Activated naive CD4-positive, alpha-beta T cell treated with anti-CD3 and anti-CD28 coated beads, Interleukin-2, amount 10 ng/mL, durations not matched to agents 7 days and 5 days (primary cell): ENCODE results near the gene DOK1.

Experiments
- CTCF ChIA-PET: fragments of 350-600 bp; sonication (Branson Sonifier 250); formaldehyde crosslinking; loops from one replicate; lab custom pipeline; 2021; ENCODE audit warnings: antibody characterized with exemption; lab: Charles Lee
- DNase-seq: peaks from one replicate; pipeline ENCODE4 v3.0.0-alpha.2; 2020
- H3K27ac Mint-ChIP-seq: one replicate; pipeline ENCODE4 v1.8.0; 2021; ENCODE audit warnings: mild to moderate bottlenecking, moderate library complexity, mixed read lengths
- H3K27me3 Mint-ChIP-seq: one replicate; pipeline ENCODE4 v1.8.0; 2021; ENCODE audit warnings: mild to moderate bottlenecking, mixed read lengths
- H3K36me3 Mint-ChIP-seq: one replicate; pipeline ENCODE4 v1.8.0; 2021; ENCODE audit warnings: mixed read lengths
- H3K4me1 Mint-ChIP-seq: one replicate; pipeline ENCODE4 v1.8.0; 2021; ENCODE audit warnings: mixed read lengths
- H3K4me3 Mint-ChIP-seq: one replicate; pipeline ENCODE4 v1.8.0; 2021; ENCODE audit warnings: mild to moderate bottlenecking, moderate library complexity, mixed read lengths
- H3K9me3 Mint-ChIP-seq: one replicate; pipeline ENCODE4 v1.8.0; 2021; ENCODE audit warnings: mixed read lengths

The DOK1 gene

GRCh38 chr2:74573747-74574562 lies 19.4 kb downstream of the DOK1 start:
- Mint-ChIP-seq H3K9me3 (no peaks in the 10 kb centered on the region), H3K27me3 (no peaks in the 10 kb centered on the region), H3K4me1 (peaks cover 29% of the 10 kb centered on the region), H3K27ac (peak overlapping the region; percentile 85), H3K4me3 (peak overlapping the region; percentile 54), H3K36me3 (peaks cover 4% of the 10 kb centered on the region)
- CTCF ChIA-PET, result interaction anchor here (1.0 to 7.5 kb wide), 2 partner anchors 13 to 91 kb away, joined by 3 to 62 read pairs; partner anchors contain the start of genes CCDC142 and TTC31
- peak; percentile 54 for DNase-seq

GRCh38 chr2:74575320-74575719 lies 20.8 kb downstream of the DOK1 start:
- Mint-ChIP-seq H3K27me3 (no peaks in the 10 kb centered on the region), H3K36me3 (peaks cover 4% of the 10 kb centered on the region), H3K4me3 (no peak overlapping the region), H3K9me3 (no peaks in the 10 kb centered on the region), H3K4me1 (peaks cover 29% of the 10 kb centered on the region), H3K27ac (no peak overlapping the region)
- CTCF ChIA-PET, result interaction anchor here (0.5 to 7.5 kb wide), 3 partner anchors 12 to 92 kb away, joined by 3 to 62 read pairs (median 3); partner anchors contain the start of genes CCDC142 and TTC31
- no peak for DNase-seq

- no peak overlapping the region for H3K27ac Mint-ChIP-seq
- no peak overlapping the region for H3K4me3 Mint-ChIP-seq
- H3K9me3 Mint-ChIP-seq, result no peaks in the 10 kb centered on the region
- DNase-seq, result no peak
- H3K27me3 Mint-ChIP-seq, result no peaks in the 10 kb centered on the region
- CTCF ChIA-PET, result interaction anchor here (0.9 to 7.5 kb wide), 4 partner anchors 9 to 94 kb away, joined by 3 to 62 read pairs (median 7); partner anchors contain the start of genes CCDC142 and TTC31
- H3K4me1 Mint-ChIP-seq, result peaks cover 29% of the 10 kb centered on the region
- peaks cover 4% of the 10 kb centered on the region for H3K36me3 Mint-ChIP-seq
These were observed 21.8 kb downstream of the DOK1 start for GRCh38 chr2:74576211-74576862.

- peaks cover 29% of the 10 kb centered on the region for H3K4me1 Mint-ChIP-seq
- no peaks in the 10 kb centered on the region for H3K9me3 Mint-ChIP-seq
- no peak overlapping the region for H3K27ac Mint-ChIP-seq
- H3K27me3 Mint-ChIP-seq, result no peaks in the 10 kb centered on the region
- no peak for DNase-seq
- peaks cover 4% of the 10 kb centered on the region for H3K36me3 Mint-ChIP-seq
- CTCF ChIA-PET, result interaction anchor here (0.9 to 7.5 kb wide), 4 partner anchors 10 to 94 kb away, joined by 3 to 62 read pairs (median 7); partner anchors contain the start of genes CCDC142 and TTC31
- no peak overlapping the region for H3K4me3 Mint-ChIP-seq
These were observed 22.3 kb downstream of the DOK1 start for GRCh38 chr2:74576863-74577229.

GRCh38 chr2:74577448-74577847 lies 22.9 kb downstream of the DOK1 start:
- CTCF ChIA-PET, result interaction anchor here (0.9 to 7.5 kb wide), 6 partner anchors 9 to 121 kb away, joined by 3 to 62 read pairs (median 4); partner anchors contain the start of genes CCDC142 and TTC31
- H3K27me3 Mint-ChIP-seq, result no peaks in the 10 kb centered on the region
- DNase-seq, result no peak
- H3K36me3 Mint-ChIP-seq, result peaks cover 4% of the 10 kb centered on the region
- H3K9me3 Mint-ChIP-seq, result no peaks in the 10 kb centered on the region
- no peak overlapping the region for H3K4me3 Mint-ChIP-seq
- H3K4me1 Mint-ChIP-seq, result peaks cover 29% of the 10 kb centered on the region
- peak overlapping the region; percentile 20 for H3K27ac Mint-ChIP-seq

- H3K9me3 Mint-ChIP-seq, result no peaks in the 10 kb centered on the region
- DNase-seq, result no peak
- H3K27ac Mint-ChIP-seq, result no peak overlapping the region
- peaks cover 4% of the 10 kb centered on the region for H3K36me3 Mint-ChIP-seq
- CTCF ChIA-PET, result interaction anchor here (1.0 to 7.5 kb wide), 3 partner anchors 8 to 122 kb away, joined by 3 to 62 read pairs (median 3); no protein-coding TSS in a partner anchor
- H3K4me3 Mint-ChIP-seq, result no peak overlapping the region
- peaks cover 30% of the 10 kb centered on the region for H3K4me1 Mint-ChIP-seq
- H3K27me3 Mint-ChIP-seq, result no peaks in the 10 kb centered on the region
These were observed 23.9 kb downstream of the DOK1 start for GRCh38 chr2:74578408-74578807.

GRCh38 chr2:74581463-74581862 lies 26.9 kb downstream of the DOK1 start:
- peaks cover 40% of the 10 kb centered on the region for H3K4me1 Mint-ChIP-seq
- DNase-seq, result no peak
- H3K27ac Mint-ChIP-seq, result no peak overlapping the region
- no peaks in the 10 kb centered on the region for H3K36me3 Mint-ChIP-seq
- H3K4me3 Mint-ChIP-seq, result no peak overlapping the region
- H3K9me3 Mint-ChIP-seq, result no peaks in the 10 kb centered on the region
- CTCF ChIA-PET, result no interaction called here
- no peaks in the 10 kb centered on the region for H3K27me3 Mint-ChIP-seq

- no peaks in the 10 kb centered on the region for H3K27me3 Mint-ChIP-seq
- no peaks in the 10 kb centered on the region for H3K36me3 Mint-ChIP-seq
- H3K27ac Mint-ChIP-seq, result no peak overlapping the region
- CTCF ChIA-PET, result interaction anchor here (0.7 to 8.0 kb wide), 4 partner anchors 14 to 673 kb away, joined by 3 to 57 read pairs (median 3); partner anchors contain the start of genes CCDC142 and TTC31
- no peaks in the 10 kb centered on the region for H3K9me3 Mint-ChIP-seq
- H3K4me1 Mint-ChIP-seq, result peaks cover 34% of the 10 kb centered on the region
- no peak for DNase-seq
- no peak overlapping the region for H3K4me3 Mint-ChIP-seq
These were observed 27.7 kb downstream of the DOK1 start for GRCh38 chr2:74582184-74582583.

- DNase-seq, result no peak
- CTCF ChIA-PET, result interaction anchor here (1.3 to 8.0 kb wide), 6 partner anchors 8 to 101 kb away, joined by 3 to 104 read pairs (median 34); partner anchors contain the start of genes CCDC142 and TTC31
- Mint-ChIP-seq H3K4me3 (no peak overlapping the region), H3K27me3 (no peaks in the 10 kb centered on the region), H3K27ac (no peak overlapping the region), H3K4me1 (peaks cover 32% of the 10 kb centered on the region), H3K36me3 (no peaks in the 10 kb centered on the region), H3K9me3 (no peaks in the 10 kb centered on the region)
These were observed 29.0 kb downstream of the DOK1 start for GRCh38 chr2:74583504-74583903.

- Mint-ChIP-seq H3K9me3 (no peaks in the 10 kb centered on the region), H3K27me3 (peaks cover 3% of the 10 kb centered on the region), H3K27ac (no peak overlapping the region), H3K36me3 (no peaks in the 10 kb centered on the region), H3K4me1 (peaks cover 32% of the 10 kb centered on the region), H3K4me3 (no peak overlapping the region)
- DNase-seq, result no peak
- CTCF ChIA-PET, result interaction anchor here (1.2 to 8.0 kb wide), 8 partner anchors 9 to 109 kb away, joined by 3 to 104 read pairs (median 34); partner anchors contain the start of genes CCDC142 and TTC31
These were observed 29.6 kb downstream of the DOK1 start for GRCh38 chr2:74584088-74584645.

GRCh38 chr2:74585406-74586185 lies 31.1 kb downstream of the DOK1 start:
- Mint-ChIP-seq H3K27ac (peak overlapping the region; percentile 81), H3K36me3 (no peaks in the 10 kb centered on the region), H3K27me3 (peaks cover 7% of the 10 kb centered on the region), H3K4me1 (peaks cover 32% of the 10 kb centered on the region), H3K9me3 (no peaks in the 10 kb centered on the region), H3K4me3 (peak overlapping the region; percentile 14)
- CTCF ChIA-PET, result interaction anchor here (0.5 to 8.0 kb wide), 24 partner anchors 10 to 359 kb away, joined by 3 to 104 read pairs (median 5); partner anchors contain the start of genes AUP1, CCDC142, INO80B and MRPL53
- peak; percentile 38 for DNase-seq

GRCh38 chr2:74587664-74588277 lies 33.3 kb downstream of the DOK1 start:
- H3K36me3 Mint-ChIP-seq, result no peaks in the 10 kb centered on the region

More at GRCh38 chr2:74587664-74588277, 33.3 kb downstream of the DOK1 start:
- no peak overlapping the region for H3K27ac Mint-ChIP-seq
- DNase-seq, result peak; percentile 78
- H3K4me3 Mint-ChIP-seq, result no peak overlapping the region
- H3K27me3 Mint-ChIP-seq, result peaks cover 16% of the 10 kb centered on the region
- CTCF ChIA-PET, result interaction anchor here (0.6 to 8.0 kb wide), 34 partner anchors 9 to 338 kb away, joined by 3 to 104 read pairs (median 4); partner anchors contain the start of genes AUP1, C2orf81, CCDC142 and HTRA2
- no peaks in the 10 kb centered on the region for H3K9me3 Mint-ChIP-seq
- H3K4me1 Mint-ChIP-seq, result peaks cover 32% of the 10 kb centered on the region
